Measurements from ENCODE around the gene HEATR9. TPM values are rescaled to one million over a fixed set of nuclear protein-coding genes. Genes with fewer than 3 reads are reported as not detected.

Gene HEATR9
- total RNA-seq, 1 experiment from 2014 or later = not detected

GRCh38 chr17:35893751-35894150, 25.1 kb upstream of the HEATR9 start:
- TF ChIP-seq ZNF263 (CRISPR knock-in tag; IDR thresholded peaks at IDR 0.05; ENCODE audit: low read depth) = no peak
- no peak for TF ChIP-seq ZNF425 (CRISPR knock-in tag; conservative IDR thresholded peaks at IDR 0.05)
- TF ChIP-seq KAT7 (CRISPR knock-in tag; IDR thresholded peaks at IDR 0.05; ENCODE audit: borderline replicate concordance) = no peak
- TF ChIP-seq JUN (CRISPR knock-in tag; IDR thresholded peaks at IDR 0.05) = no peak
- TF ChIP-seq GRHL2 (CRISPR knock-in tag; IDR thresholded peaks at IDR 0.05; ENCODE audit: insufficient replicate concordance, severe bottlenecking) = no peak
- TF ChIP-seq, protein P1, sequence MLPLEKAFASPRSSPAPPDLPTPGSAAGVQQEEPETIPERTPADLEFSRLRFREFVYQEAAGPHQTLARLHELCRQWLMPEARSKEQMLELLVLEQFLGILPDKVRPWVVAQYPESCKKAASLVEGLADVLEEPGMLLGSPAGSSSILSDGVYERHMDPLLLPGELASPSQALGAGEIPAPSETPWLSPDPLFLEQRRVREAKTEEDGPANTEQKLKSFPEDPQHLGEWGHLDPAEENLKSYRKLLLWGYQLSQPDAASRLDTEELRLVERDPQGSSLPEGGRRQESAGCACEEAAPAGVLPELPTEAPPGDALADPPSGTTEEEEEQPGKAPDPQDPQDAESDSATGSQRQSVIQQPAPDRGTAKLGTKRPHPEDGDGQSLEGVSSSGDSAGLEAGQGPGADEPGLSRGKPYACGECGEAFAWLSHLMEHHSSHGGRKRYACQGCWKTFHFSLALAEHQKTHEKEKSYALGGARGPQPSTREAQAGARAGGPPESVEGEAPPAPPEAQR (CRISPR knock-in tag; IDR thresholded peaks at IDR 0.05) = no peak
- no peak for TF ChIP-seq TEAD4 (CRISPR knock-in tag; IDR thresholded peaks at IDR 0.05)
- TF ChIP-seq ZNF396 (CRISPR knock-in tag; IDR thresholded peaks at IDR 0.05; ENCODE audit: borderline replicate concordance) = no peak
- Mint-ChIP-seq H3K4me3 (no peak overlapping the region), H3K27ac (no peak overlapping the region), H3K4me1 (peaks cover 22% of the 10 kb centered on the region), H3K9me3 (no peaks in the 10 kb centered on the region), H3K27me3 (ENCODE audit: low read depth) (no peaks in the 10 kb centered on the region), H3K36me3 (no peaks in the 10 kb centered on the region)
- no peak for DNase-seq (ENCODE audit: low spot score)
- no peak for ATAC-seq
- CTCF ChIA-PET = interaction anchor here (1.0 kb wide), 1 partner anchor 82 kb away, joined by 3 read pairs; no protein-coding TSS in a partner anchor
- POLR2A ChIA-PET = no interaction called here

DNA sequence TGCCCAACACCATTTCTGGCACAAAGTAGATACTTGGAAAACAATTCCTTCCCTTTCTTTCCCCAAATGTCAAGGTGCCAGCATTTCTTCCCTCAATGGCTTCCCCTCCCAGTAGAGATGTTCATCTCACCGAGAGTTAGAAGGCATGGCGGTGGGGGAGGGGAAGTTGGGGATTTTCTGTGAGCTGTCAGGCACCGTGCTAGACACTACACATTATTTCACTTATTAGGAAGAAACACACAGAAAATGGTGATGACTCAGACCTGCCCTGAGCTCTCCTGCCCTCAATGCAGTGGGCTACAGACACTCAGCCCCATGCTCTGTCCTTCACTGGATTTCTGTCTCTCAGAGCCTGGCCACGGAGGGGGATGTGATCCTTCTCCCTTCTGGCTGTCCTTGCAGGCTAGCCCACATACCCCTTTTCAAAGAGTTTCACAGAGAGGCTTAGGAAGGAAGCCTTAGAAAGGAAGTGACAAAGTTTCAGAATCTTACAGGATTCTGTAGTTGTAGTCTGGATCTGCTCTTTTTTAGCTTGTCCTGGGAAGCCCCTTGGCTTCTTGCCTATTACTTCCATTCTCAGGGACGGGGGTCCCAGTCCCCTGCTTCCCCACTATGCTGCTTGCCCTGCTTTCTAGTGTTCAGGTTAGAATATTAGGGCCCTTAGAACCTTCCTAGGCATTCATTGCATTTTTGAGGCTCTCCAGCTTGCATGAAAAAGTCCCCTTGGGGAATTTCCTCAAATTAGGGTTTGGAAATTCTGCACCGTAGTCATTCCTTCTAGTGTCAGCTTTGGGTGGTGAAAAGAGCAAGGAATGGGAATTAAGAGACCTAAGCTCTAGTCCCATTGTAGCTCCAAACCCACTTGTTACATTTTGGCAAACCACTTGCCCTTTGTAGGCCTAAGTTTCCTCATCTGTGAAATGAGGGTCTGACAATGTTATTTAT, 23.7 kb upstream of the HEATR9 start:
- Mint-ChIP-seq H3K4me1 (peaks cover 22% of the 10 kb centered on the region), H3K27ac (no peak overlapping the region), H3K27me3 (ENCODE audit: low read depth) (no peaks in the 10 kb centered on the region), H3K36me3 (no peaks in the 10 kb centered on the region), H3K4me3 (no peak overlapping the region), H3K9me3 (no peaks in the 10 kb centered on the region)
- TF ChIP-seq PRDM15 (CRISPR knock-in tag; IDR thresholded peaks at IDR 0.05) = no peak
- TF ChIP-seq NR3C1 (CRISPR knock-in tag; conservative IDR thresholded peaks at IDR 0.05; ENCODE audit: low read depth) = no peak
- ChIA-PET CTCF (interaction anchor here (1.0 to 2.1 kb wide), 2 partner anchors 18 to 21 kb away, joined by 3 to 5 read pairs; no protein-coding TSS in a partner anchor), POLR2A (no interaction called here)
- ATAC-seq = no peak
- no peak for DNase-seq (ENCODE audit: low spot score)

- H3K36me3 Mint-ChIP-seq = no peaks in the 10 kb centered on the region
- no peak overlapping the region for H3K4me3 Mint-ChIP-seq
- CTCF ChIA-PET = interaction anchor here (2.1 kb wide), 1 partner anchor 20 kb away, joined by 5 read pairs; no protein-coding TSS in a partner anchor
- no peak for DNase-seq (ENCODE audit: low spot score)
- H3K4me1 Mint-ChIP-seq = peaks cover 22% of the 10 kb centered on the region
- H3K27me3 Mint-ChIP-seq (ENCODE audit: low read depth) = no peaks in the 10 kb centered on the region
- POLR2A ChIA-PET = no interaction called here
- H3K9me3 Mint-ChIP-seq = no peaks in the 10 kb centered on the region
- no peak overlapping the region for H3K27ac Mint-ChIP-seq
- no peak for ATAC-seq
- TF ChIP-seq JUN (CRISPR knock-in tag; IDR thresholded peaks at IDR 0.05) (no peak), ZNF532 (CRISPR knock-in tag; IDR thresholded peaks at IDR 0.05; ENCODE audit: borderline replicate concordance) (no peak), ATF3 (CRISPR knock-in tag; conservative IDR thresholded peaks at IDR 0.05) (no peak), RORB (CRISPR knock-in tag; IDR thresholded peaks at IDR 0.05) (no peak), ZNF219 (CRISPR knock-in tag; IDR thresholded peaks at IDR 0.05; ENCODE audit: borderline replicate concordance) (no peak)
- TF ChIP-seq, protein P2, sequence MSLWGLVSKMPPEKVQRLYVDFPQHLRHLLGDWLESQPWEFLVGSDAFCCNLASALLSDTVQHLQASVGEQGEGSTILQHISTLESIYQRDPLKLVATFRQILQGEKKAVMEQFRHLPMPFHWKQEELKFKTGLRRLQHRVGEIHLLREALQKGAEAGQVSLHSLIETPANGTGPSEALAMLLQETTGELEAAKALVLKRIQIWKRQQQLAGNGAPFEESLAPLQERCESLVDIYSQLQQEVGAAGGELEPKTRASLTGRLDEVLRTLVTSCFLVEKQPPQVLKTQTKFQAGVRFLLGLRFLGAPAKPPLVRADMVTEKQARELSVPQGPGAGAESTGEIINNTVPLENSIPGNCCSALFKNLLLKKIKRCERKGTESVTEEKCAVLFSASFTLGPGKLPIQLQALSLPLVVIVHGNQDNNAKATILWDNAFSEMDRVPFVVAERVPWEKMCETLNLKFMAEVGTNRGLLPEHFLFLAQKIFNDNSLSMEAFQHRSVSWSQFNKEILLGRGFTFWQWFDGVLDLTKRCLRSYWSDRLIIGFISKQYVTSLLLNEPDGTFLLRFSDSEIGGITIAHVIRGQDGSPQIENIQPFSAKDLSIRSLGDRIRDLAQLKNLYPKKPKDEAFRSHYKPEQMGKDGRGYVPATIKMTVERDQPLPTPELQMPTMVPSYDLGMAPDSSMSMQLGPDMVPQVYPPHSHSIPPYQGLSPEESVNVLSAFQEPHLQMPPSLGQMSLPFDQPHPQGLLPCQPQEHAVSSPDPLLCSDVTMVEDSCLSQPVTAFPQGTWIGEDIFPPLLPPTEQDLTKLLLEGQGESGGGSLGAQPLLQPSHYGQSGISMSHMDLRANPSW (CRISPR knock-in tag; conservative IDR thresholded peaks at IDR 0.05; ENCODE audit: low read depth) = no peak
Measured at GRCh38 chr17:35891269-35891668, 22.6 kb upstream of the HEATR9 start.

Data from WTC11 (cell line).